HepG2 (cell line): Measurements from ENCODE around the gene COPS8. TPM values are rescaled to one million over a fixed set of nuclear protein-coding genes. Genes with fewer than 3 reads are reported as not detected.

Experiments
- ATM ChIP-seq: fragments of 450-650 bp; IDR thresholded peaks from 2 replicates; pipeline ENCODE4 v1.7.1; 2017; ENCODE audit warnings: mild to moderate bottlenecking, borderline replicate concordance
- DRAP1 ChIP-seq: IDR thresholded peaks from 2 replicates; pipeline ENCODE4 v1.6.1; 2016; ENCODE audit warnings: missing genetic modification reagents, missing compliant biosample characterization
- HNRNPUL1 ChIP-seq: fragments of 200-400 bp; formaldehyde crosslinking; IDR thresholded peaks from 2 replicates; pipeline ENCODE4 v1.6.1; 2017; ENCODE audit warnings: low read depth, mild to moderate bottlenecking, low read length, moderate library complexity
- ISL2 ChIP-seq: sonication (generic); formaldehyde crosslinking; IDR thresholded peaks from 2 replicates; pipeline ENCODE4 v1.5.0; 2020; ENCODE audit warnings: missing genetic modification reagents
- NCOA2 ChIP-seq: sonication (generic); formaldehyde crosslinking; IDR thresholded peaks from 2 replicates; pipeline ENCODE4 v1.8.0; 2022; ENCODE audit warnings: inconsistent platforms
- NFRKB ChIP-seq: fragments of 450-650 bp; IDR thresholded peaks from 2 replicates; pipeline ENCODE4 v1.6.1; 2017
- POGK ChIP-seq: sonication (generic); formaldehyde crosslinking; conservative IDR thresholded peaks from 2 replicates; pipeline ENCODE4 v1.8.0; 2022; ENCODE audit warnings: mild to moderate bottlenecking, moderate library complexity, missing genetic modification reagents
- RARA ChIP-seq: IDR thresholded peaks from 2 replicates; pipeline ENCODE4 v1.6.1; 2016; ENCODE audit warnings: missing genetic modification reagents, missing compliant biosample characterization
- REL ChIP-seq: sonication (generic); formaldehyde crosslinking; conservative IDR thresholded peaks from 2 replicates; pipeline ENCODE4 v1.8.0; 2022; ENCODE audit warnings: mild to moderate bottlenecking, missing genetic modification reagents, moderate library complexity
- REXO4 ChIP-seq: sonication (generic); formaldehyde crosslinking; IDR thresholded peaks from 2 replicates; pipeline ENCODE4 v1.8.0; 2022; ENCODE audit warnings: missing genetic modification reagents, mild to moderate bottlenecking, borderline replicate concordance
- SMC3 ChIP-seq: IDR thresholded peaks from 2 replicates; pipeline ENCODE4 v1.6.1; 2011; ENCODE audit warnings: low read length, improper control_type of control experiment
- SNAI1 ChIP-seq: sonication (generic); formaldehyde crosslinking; IDR thresholded peaks from 2 replicates; pipeline ENCODE4 v1.5.0; 2020; ENCODE audit warnings: mild to moderate bottlenecking, missing genetic modification reagents, borderline replicate concordance
- SNAPC5 ChIP-seq: sonication (generic); formaldehyde crosslinking; IDR thresholded peaks from 2 replicates; pipeline ENCODE4 v1.8.1; 2023; ENCODE audit warnings: mild to moderate bottlenecking, missing genetic modification reagents, borderline replicate concordance
- TEAD3 ChIP-seq: optimal IDR thresholded peaks from 2 replicates; pipeline ENCODE3; 2016; ENCODE audit warnings: borderline replicate concordance
- TFE3 ChIP-seq: IDR thresholded peaks from 2 replicates; pipeline ENCODE4 v1.6.1; 2016
- TMF1 ChIP-seq: sonication (generic); formaldehyde crosslinking; IDR thresholded peaks from 2 replicates; pipeline ENCODE4 v1.8.1; 2022; ENCODE audit warnings: low read depth, missing genetic modification reagents
- ZC3H4 ChIP-seq: sonication (generic); formaldehyde crosslinking; IDR thresholded peaks from 2 replicates; pipeline ENCODE4 v1.4.0; 2020; ENCODE audit warnings: missing genetic modification reagents, borderline replicate concordance
- ZFP41 ChIP-seq: sonication (generic); formaldehyde crosslinking; IDR thresholded peaks from 2 replicates; pipeline ENCODE4 v1.4.0; 2020; ENCODE audit warnings: mild to moderate bottlenecking, missing genetic modification reagents, borderline replicate concordance
- ZMYM2 ChIP-seq: sonication (generic); formaldehyde crosslinking; IDR thresholded peaks from 2 replicates; pipeline ENCODE4 v1.8.0; 2022; ENCODE audit warnings: mild to moderate bottlenecking, missing genetic modification reagents
- ZNF121 ChIP-seq: sonication (generic); formaldehyde crosslinking; IDR thresholded peaks from 2 replicates; pipeline ENCODE4 v1.5.0; 2020; ENCODE audit warnings: mild to moderate bottlenecking, missing genetic modification reagents
- ZNF317 ChIP-seq: sonication (generic); formaldehyde crosslinking; IDR thresholded peaks from 2 replicates; pipeline ENCODE4 v1.5.0; 2020; ENCODE audit warnings: mild to moderate bottlenecking, missing genetic modification reagents
- ZNF547 ChIP-seq: sonication (generic); formaldehyde crosslinking; IDR thresholded peaks from 2 replicates; pipeline ENCODE4 v1.5.1; 2020; ENCODE audit warnings: mild to moderate bottlenecking, missing genetic modification reagents
- ZNF710 ChIP-seq: sonication (generic); formaldehyde crosslinking; IDR thresholded peaks from 2 replicates; pipeline ENCODE4 v1.5.0; 2020; ENCODE audit warnings: mild to moderate bottlenecking, missing genetic modification reagents, borderline replicate concordance
- ZNF781 ChIP-seq: sonication (generic); formaldehyde crosslinking; IDR thresholded peaks from 2 replicates; pipeline ENCODE4 v1.5.1; 2020; ENCODE audit warnings: borderline replicate concordance, mild to moderate bottlenecking, missing genetic modification reagents; ENCODE audit errors: not compliant biosample characterization
- polyA plus RNA-seq, 8 experiments: library from polyadenylated mRNA; depleted of rRNA in 3 of 8; stranded (reverse) in 7 of 8; unstranded in 1 of 8; fragments of >200 nt; fragmentation: Illumina TruSeq in 4 of 8; extraction: Trizol in 4 of 8; gene quantifications; 2 replicates each; pipeline versions ENCODE4 v1.2.1 to v1.2.3, GENCODE V29; 2011 to 2016; ENCODE audit warnings: low read depth in 4 of 8, missing spikeins in 1 of 8, mixed read lengths in 1 of 8; ENCODE audit not compliant: insufficient read depth in 1 of 8
- total RNA-seq, 5 experiments: library from RNA; depleted of rRNA; stranded (reverse); fragments of >200 nt; fragmentation: Illumina TruSeq; extraction: Trizol; gene quantifications; 2 replicates each; pipeline ENCODE4 v1.2.3, GENCODE V29; 2016; ENCODE audit warnings: low read depth in 1 of 5

The COPS8 gene
- total and polyA plus RNA-seq, 2 of the 13 experiments (the other 11 are each of a cell fraction or from before 2014, with no cell fraction given) = 86.3 to 96.6 TPM

GRCh38 chr2:237085248-237086221 lies at the start of gene COPS8 (continued):
- TF ChIP-seq ZNF710 (CRISPR knock-in tag) = peak; percentile 43; the same call in 1 of the 2 replicates
- TF ChIP-seq REL (CRISPR knock-in tag) = 0 out of 2 replicates have a peak, but pooled peaks have one; percentile 67
- no peak for TF ChIP-seq ZMYM2
- TF ChIP-seq ZC3H4 (CRISPR knock-in tag) = peak; percentile 46; the same call in 1 of the 2 replicates
- TF ChIP-seq RARA (CRISPR knock-in tag) = peak; percentile 70
- TF ChIP-seq ZNF317 (CRISPR knock-in tag) = peak; percentile 90
- TF ChIP-seq NFRKB = peak; percentile 30; the same call in 1 of the 2 replicates
- peak; percentile 87 for TF ChIP-seq TEAD3
- no peak for TF ChIP-seq HNRNPUL1
- peak; percentile 57; the same call in 1 of the 2 replicates for TF ChIP-seq ZNF121
- peak; percentile 60 for TF ChIP-seq NCOA2 (CRISPR knock-in tag)
- TF ChIP-seq ATM = no peak
- no peak for TF ChIP-seq TMF1 (CRISPR knock-in tag)
- no peak for TF ChIP-seq TFE3
- no peak for TF ChIP-seq SNAPC5
- peak; percentile 90; the same call in 1 of the 2 replicates for TF ChIP-seq SNAI1 (CRISPR knock-in tag)
- peak; percentile 91 for TF ChIP-seq ZNF781 (CRISPR knock-in tag)
- peak; percentile 94 for TF ChIP-seq DRAP1 (CRISPR knock-in tag)
- TF ChIP-seq POGK = peak; percentile 97
- TF ChIP-seq REXO4 (CRISPR knock-in tag) = no peak
- no peak for TF ChIP-seq SMC3
- TF ChIP-seq ZFP41 (CRISPR knock-in tag) = peak; percentile 92; the same call in 1 of the 2 replicates
- TF ChIP-seq ZNF547 (CRISPR knock-in tag) = peak; percentile 77; the same call in 1 of the 2 replicates
- TF ChIP-seq ISL2 (CRISPR knock-in tag) = peak; percentile 91
